GDM1 (cell line): ENCODE results near the gene ARHGAP28.
"Not testable (repeated sequence)": the region's sequence is repeated elsewhere in the genome, so short reads cannot be mapped to it uniquely, and the experiment has no call there.

Experiments used
- DNase-seq: peaks from one replicate; lab custom pipeline; 2025; lab: John Stamatoyannopoulos, UW

Gene ARHGAP28

GRCh38 chr18:6929370-6930102, 200.0 kb downstream of the ARHGAP28 start:
- no peak for DNase-seq

DNA sequence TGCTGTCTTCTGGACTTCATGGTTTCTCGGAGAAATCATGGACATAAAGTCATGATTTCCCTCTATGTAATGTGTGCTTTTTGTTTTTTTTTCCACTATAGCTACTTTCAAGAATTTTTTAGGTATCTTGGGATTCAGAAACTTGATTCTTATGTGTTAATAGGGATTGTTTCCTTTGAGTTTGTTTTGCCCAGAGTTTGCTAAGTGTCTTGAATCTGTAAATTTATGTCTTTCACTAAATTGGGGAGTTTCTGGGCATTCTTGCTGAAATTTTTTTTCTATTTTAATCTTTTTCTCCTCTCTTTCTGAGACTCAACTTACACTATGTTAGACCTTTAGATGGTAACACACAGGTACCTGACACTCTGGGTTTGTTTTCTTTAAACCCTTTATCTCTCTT, 205.3 kb downstream of the ARHGAP28 start:
- DNase-seq: no peak

- DNase-seq: no peak
Measured at GRCh38 chr18:6938003-6938402, 208.5 kb downstream of the ARHGAP28 start.

- not testable (repeated sequence) for DNase-seq
Measured at GRCh38 chr18:6938403-6938802, 208.9 kb downstream of the ARHGAP28 start.

GRCh38 chr18:6939972-6940371, 210.5 kb downstream of the ARHGAP28 start:
- DNase-seq: no peak

DNA sequence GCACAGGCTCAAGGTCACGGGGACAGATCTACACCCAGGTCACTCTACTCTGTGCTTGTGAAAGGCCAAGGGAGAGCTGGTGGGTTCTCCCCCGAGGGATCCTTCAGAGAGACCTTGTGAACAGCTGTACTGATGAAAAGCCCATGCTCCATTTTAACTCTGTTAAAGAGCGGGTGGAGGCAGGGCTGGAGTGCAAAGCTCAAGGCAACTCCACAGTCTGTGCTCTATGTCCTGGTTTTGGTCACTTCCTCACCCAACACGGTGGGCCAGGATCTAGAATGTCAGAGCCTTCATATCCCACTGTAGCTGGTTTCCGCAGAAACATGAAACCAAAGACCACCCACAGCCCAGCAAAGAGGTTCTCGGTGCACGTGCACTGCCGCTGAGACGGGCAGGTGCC, 210.9 kb downstream of the ARHGAP28 start:
- no peak for DNase-seq

DNA sequence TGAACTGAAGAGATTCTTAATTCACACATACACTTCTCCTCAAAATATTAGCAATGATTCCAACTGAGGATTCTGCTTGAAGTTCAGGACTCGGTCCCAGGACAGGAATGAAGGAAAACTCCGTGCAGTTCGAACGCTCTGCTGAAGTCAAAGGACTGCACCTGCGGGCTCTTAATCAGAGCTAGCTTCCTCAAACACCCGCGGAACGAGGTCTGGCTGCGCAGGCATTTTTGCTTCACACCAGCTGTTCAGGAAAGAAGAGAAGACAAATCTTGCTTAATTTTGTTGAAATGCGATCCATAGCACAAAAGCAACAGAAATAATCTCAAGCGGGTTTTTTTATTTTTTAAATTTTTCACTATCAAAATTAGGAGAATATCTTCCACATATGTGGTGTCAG, 212.5 kb downstream of the ARHGAP28 start:
- DNase-seq: no peak

- no peak for DNase-seq
Measured at GRCh38 chr18:6942742-6943141, 213.2 kb downstream of the ARHGAP28 start.

GRCh38 chr18:6943143-6943542, 213.6 kb downstream of the ARHGAP28 start:
- no peak for DNase-seq

DNA sequence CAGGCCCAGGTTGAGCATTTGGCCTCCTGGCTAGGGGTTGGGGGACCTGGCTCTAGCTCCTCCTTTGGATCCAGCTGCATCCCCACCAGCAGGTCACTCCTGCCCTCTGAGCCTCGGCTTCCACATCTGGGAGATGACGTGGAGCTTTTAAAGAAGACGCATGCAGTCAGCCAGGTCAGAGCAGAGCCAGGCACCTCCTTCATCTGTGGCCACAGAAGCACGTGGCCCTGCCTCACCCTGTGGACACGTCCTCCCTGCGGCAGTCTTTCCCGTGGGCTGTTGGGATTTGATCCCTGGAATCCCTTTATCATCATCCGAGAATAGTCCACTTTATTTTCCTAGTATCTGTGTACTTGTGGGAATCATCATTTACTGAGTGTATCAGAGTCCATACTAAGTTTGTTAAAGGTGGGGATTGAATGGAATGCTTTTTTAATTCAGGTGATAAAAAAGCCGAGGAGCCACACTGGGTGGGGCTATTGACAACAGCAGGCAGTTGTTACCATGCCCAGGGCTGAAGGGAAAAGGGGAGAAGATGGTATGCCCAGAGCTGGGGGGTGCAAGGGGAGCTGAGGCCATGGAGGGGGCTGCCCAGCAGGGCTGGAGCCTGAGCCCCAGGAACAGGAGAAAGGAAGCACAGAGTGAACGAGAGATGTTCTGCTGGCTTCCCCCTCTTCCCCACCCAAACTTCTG, 218.0 kb downstream of the ARHGAP28 start:
- DNase-seq: no peak

DNA sequence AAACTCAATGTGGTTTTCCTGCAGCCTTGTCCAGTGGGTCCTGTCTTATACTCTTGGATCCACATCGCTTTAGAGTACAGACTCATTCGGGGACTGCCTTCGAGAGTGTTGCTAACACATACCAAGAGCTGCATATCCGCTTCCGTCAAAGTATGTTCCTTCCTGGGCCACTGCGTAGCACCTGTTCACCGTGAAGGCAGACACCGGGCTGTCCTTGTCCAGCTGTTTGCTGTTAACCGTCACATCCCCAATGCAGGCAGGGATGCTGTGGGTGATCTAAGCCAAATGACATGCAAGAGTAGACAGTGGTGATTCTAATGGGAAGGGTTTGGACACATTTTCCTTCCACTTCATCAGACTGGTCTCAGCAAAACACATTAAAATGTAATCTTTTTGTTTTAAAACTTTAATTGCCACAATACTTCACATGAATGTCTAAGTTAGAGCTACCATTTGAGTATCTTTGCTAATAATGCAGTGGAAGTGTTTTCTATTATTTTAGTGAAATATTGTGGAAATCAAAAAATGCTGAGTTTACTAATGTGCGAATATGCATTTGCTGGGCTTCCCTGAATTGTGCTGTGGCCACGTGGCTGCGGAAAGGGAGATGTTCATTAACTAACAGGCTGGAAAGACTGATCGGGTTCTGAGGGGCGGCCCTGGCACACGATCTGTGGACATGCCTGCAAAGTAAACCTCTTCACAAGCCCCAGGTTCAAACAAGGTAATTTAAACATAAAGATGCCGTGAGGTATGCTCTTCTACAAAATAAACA, 219.0 kb downstream of the ARHGAP28 start:
- no peak for DNase-seq

GRCh38 chr18:6949800-6950586, 220.5 kb downstream of the ARHGAP28 start:
- no peak for DNase-seq

- DNase-seq: no peak
Measured at GRCh38 chr18:6950641-6951040, 221.1 kb downstream of the ARHGAP28 start.

DNA sequence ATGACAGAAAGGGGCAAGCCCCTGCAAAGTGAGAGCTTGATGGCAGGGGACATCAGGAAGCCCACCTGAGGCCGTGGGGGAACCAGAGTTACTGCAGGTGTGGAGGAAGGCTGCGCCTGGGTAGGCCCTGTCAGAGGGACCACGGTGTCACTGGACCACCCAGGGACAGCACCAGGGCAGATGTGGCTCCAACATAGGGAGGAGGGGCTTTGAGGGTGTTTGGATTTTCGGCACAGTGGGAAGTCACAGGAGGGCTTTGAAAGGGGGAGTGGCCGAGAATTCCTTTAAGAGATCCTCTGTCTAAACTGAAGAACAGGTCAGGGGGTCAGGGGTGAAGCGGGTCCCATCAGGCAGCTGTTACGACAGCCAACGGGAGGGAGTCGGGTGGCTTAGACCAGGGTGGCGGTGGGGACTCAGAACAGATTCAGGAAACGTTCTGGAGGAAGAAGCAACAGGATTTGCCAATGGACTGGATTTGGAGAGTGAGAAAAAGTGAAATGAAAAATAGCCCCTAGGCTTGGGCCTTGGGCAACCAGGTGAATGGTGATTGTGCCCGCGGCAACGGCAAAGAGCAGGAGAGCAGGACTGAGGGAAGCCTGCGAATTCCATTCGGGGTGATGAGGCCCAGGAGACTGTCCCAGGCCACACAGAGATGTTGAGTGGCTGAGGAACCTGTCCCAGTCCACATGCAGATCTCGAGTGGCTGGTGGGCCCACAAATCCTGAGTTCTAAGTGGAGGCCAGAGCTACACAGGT, 222.0 kb downstream of the ARHGAP28 start:
- no peak for DNase-seq

DNA sequence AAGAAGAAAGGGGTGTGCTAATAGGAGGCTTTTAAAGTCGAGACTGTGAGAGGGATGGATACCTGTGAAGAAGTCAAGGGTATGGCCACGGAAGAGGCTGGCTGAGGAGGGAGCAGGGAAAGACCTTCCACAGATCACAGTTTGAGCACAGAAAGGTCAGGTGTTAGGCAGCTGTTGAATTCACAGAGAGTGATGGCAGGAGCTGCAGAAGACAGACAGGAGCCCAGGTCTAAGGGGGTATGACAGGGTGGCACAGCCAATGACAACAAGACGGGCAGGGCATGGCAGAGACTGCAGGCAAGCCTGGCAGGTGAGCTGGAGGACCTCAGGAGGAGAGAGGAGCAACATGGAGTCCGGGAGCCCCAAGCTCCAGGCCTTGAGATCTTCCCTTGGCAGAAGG, 225.0 kb downstream of the ARHGAP28 start:
- no peak for DNase-seq

GRCh38 chr18:6955304-6955703, 225.8 kb downstream of the ARHGAP28 start:
- DNase-seq: no peak

- DNase-seq: no peak
Measured at GRCh38 chr18:6956495-6956894, 227.0 kb downstream of the ARHGAP28 start.

DNA sequence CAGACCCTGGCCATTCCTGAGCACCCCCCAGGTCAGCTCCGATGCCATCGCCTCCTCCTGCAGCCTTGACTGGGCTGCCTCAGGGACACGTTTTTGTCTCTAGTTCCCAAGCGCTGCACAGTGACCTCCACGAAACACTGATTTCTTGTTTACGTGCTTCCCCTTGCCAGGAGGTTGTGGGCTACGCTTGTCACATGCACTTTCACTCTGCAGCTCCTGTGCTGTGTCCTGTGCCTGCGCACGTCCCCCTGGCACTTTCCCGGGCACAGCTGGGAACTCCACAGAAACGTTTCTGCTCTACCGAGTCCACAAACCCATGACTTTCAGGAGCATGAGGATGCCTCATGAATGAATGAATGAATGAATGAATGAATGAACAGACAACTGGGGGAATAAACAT, 227.5 kb downstream of the ARHGAP28 start:
- DNase-seq: no peak

DNA sequence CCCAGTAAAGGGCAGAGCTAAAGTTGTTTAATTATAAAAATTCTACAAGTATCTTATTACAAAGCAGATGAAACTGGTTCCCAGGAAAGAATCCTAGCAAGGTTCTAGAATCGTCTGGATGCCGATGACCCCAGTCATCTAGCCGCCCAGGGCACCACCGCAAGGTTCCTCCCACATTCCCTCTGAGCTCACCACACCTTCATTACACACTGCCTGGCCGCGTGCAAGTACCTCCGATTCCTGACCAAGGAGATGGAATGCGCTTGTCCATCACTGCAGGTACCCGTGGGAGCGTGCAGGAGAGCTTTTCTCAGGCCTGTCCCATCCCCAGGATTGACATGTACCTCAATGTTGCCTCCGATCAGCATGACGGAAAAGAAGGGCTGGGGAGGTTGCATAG, 229.6 kb downstream of the ARHGAP28 start:
- DNase-seq: no peak

DNA sequence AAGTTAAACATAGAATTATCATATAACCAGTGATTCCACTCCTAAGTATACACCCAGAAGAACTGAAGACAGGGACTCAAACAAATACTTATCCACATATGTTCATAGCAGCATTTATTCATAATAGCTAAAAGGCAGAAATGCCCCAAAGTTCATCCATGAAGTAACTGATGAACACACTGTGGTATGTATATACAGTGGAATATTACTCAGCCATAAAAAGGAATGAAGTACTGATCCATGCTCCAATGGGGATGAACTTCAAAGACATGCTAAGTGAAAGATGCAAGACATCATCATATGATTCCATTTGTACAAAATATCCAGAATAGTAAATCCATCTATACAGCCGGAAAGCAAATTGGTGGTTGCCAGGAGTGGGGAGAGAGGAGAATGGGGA, 230.6 kb downstream of the ARHGAP28 start:
- no peak for DNase-seq

DNA sequence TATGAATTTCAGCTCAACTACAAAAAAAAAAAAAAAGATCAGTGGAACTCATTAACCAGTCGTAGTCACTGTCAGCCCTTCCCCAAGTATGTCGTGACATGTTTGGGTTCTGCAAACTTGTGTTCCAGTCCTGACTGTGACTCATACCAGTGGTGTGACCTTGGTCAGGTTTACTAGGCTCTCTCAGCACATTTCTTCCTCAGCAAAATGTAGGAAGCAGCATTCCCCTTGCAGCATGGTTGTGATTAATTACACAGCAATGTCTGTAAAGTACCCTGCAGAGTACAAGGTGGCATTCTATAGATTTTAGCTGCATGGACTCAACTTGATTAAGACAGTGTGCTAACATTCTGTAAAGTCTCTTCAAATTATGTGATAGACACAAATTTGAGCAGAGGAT, 231.1 kb downstream of the ARHGAP28 start:
- DNase-seq: no peak
